NOMO-1 treated with DMSO at 0.1 percent for 48 hours (cell line): ENCODE results near the gene PTPRD.
A peak's percentile ranks its signal among the peaks of the same experiment; 100 is the strongest.

Experiments
- DNase-seq: peaks from one replicate; lab custom pipeline; 2025; ENCODE audit not compliant: unreplicated experiment; lab: John Stamatoyannopoulos, UW

PTPRD gene

GRCh38 chr9:8389531-8389930 is 2223.3 kb downstream of the PTPRD start:
- no peak for DNase-seq

GRCh38 chr9:8388132-8388531 is 2224.7 kb downstream of the PTPRD start:
- DNase-seq = no peak

GRCh38 chr9:8384091-8384490 is 2228.7 kb downstream of the PTPRD start:
- DNase-seq = peak; percentile 40

- DNase-seq = no peak
Observed at GRCh38 chr9:8382777-8383527, 2229.8 kb downstream of the PTPRD start.

- DNase-seq = no peak
Observed at GRCh38 chr9:8382266-8382665, 2230.5 kb downstream of the PTPRD start.

GRCh38 chr9:8381601-8382000 is 2231.2 kb downstream of the PTPRD start:
- no peak for DNase-seq

GRCh38 chr9:8374471-8374870 is 2238.3 kb downstream of the PTPRD start:
- DNase-seq = no peak

GRCh38 chr9:8371686-8372085 is 2241.1 kb downstream of the PTPRD start:
- no peak for DNase-seq

GRCh38 chr9:8366161-8366926 is 2246.5 kb downstream of the PTPRD start:
- peak; percentile 2 for DNase-seq

GRCh38 chr9:8365466-8366160 is 2247.2 kb downstream of the PTPRD start:
- no peak for DNase-seq

- DNase-seq = peak; percentile 37
Observed at GRCh38 chr9:8365029-8365428, 2247.8 kb downstream of the PTPRD start.

- DNase-seq = no peak
Observed at GRCh38 chr9:8364026-8364752, 2248.6 kb downstream of the PTPRD start.

- DNase-seq = no peak
Observed at GRCh38 chr9:8362250-8362649, 2250.6 kb downstream of the PTPRD start.

- DNase-seq = no peak
Observed at GRCh38 chr9:8361364-8361763, 2251.4 kb downstream of the PTPRD start.

GRCh38 chr9:8356406-8356805 is 2256.4 kb downstream of the PTPRD start:
- no peak for DNase-seq

- DNase-seq = no peak
Observed at GRCh38 chr9:8351436-8351835, 2261.4 kb downstream of the PTPRD start.

- DNase-seq = no peak
Observed at GRCh38 chr9:8349901-8350300, 2262.9 kb downstream of the PTPRD start.

- no peak for DNase-seq
Observed at GRCh38 chr9:8349376-8349775, 2263.4 kb downstream of the PTPRD start.

GRCh38 chr9:8348756-8349155 is 2264.0 kb downstream of the PTPRD start:
- no peak for DNase-seq

- DNase-seq = no peak
Observed at GRCh38 chr9:8346296-8346695, 2266.5 kb downstream of the PTPRD start.
